H1 (cell line): ENCODE measurements around the gene QSOX2. TPM values are rescaled to one million over a fixed set of nuclear protein-coding genes. Genes with fewer than 3 reads are reported as not detected.

Source experiments
- CTCF ChIA-PET: fragments of 300-600 bp; sonication (Branson Sonifier 250); formaldehyde crosslinking; loops from one replicate; lab custom pipeline; 2021; ENCODE audit not compliant: partially characterized antibody; lab: Charles Lee
- POLR2A ChIA-PET: fragments of 300-600 bp; sonication (Branson Sonifier 250); formaldehyde crosslinking; loops from one replicate; lab custom pipeline; 2021; ENCODE audit warnings: inconsistent platforms; ENCODE audit not compliant: partially characterized antibody; lab: Charles Lee
- DNase-seq, 2 experiments: peaks; one replicate each; pipeline versions ENCODE4 v3.0.0 to v3.0.0-alpha.2; 2010 to 2022; ENCODE audit warnings: low spot score in 2 of 2, low read depth in 1 of 2, mixed read lengths in 1 of 2
- FAIRE-seq: peaks from 2 replicates; lab custom pipeline; 2011; peaks lifted over from hg19 to GRCh38; lab: Jason Lieb, UNC
- H2AFZ ChIP-seq: 2 replicates; pipeline ENCODE4 v1.8.1; 2012; ENCODE audit warnings: low read length, inconsistent platforms
- H2AK5ac ChIP-seq: 2 replicates; pipeline ENCODE4 v1.6.1; 2013; ENCODE audit warnings: low read depth, low read length
- H2BK120ac ChIP-seq: replicated peaks from 2 replicates; pipeline ENCODE3; 2013; ENCODE audit warnings: low read depth, low read length, inconsistent platforms
- H2BK12ac ChIP-seq: 2 replicates; pipeline ENCODE4 v1.6.1; 2013; ENCODE audit warnings: low read depth, low read length
- H2BK15ac ChIP-seq: 2 replicates; pipeline ENCODE4 v1.6.1; 2013; ENCODE audit warnings: low read length
- H2BK20ac ChIP-seq: 2 replicates; pipeline ENCODE4 v1.6.1; 2013; ENCODE audit warnings: low read length
- H2BK5ac ChIP-seq: 2 replicates; pipeline ENCODE4 v1.6.1; 2013; ENCODE audit warnings: low read depth, low read length
- H3K14ac ChIP-seq: 2 replicates; pipeline ENCODE4 v1.6.1; 2013; ENCODE audit warnings: inconsistent platforms; ENCODE audit not compliant: insufficient read length
- H3K18ac ChIP-seq: 2 replicates; pipeline ENCODE4 v1.6.1; 2013; ENCODE audit warnings: low read length; ENCODE audit errors: extremely low read depth
- H3K23ac ChIP-seq: 2 replicates; pipeline ENCODE4 v1.6.1; 2013; ENCODE audit warnings: inconsistent platforms; ENCODE audit not compliant: insufficient read length
- H3K23me2 ChIP-seq: 2 replicates; pipeline ENCODE4 v1.6.1; 2013; ENCODE audit warnings: low read depth, low read length
- H3K27ac ChIP-seq: 2 replicates; pipeline ENCODE4 v1.6.1; 2011; ENCODE audit warnings: low read depth, low read length, inconsistent platforms
- H3K27me3 ChIP-seq, 4 experiments: replicated peaks in 1 of 4; 1 replicate in 1 of 4; 2 replicates in 3 of 4; pipeline versions ENCODE4 v1.6.1 to v1.8.1; 2011 to 2013; ENCODE audit warnings: low read length in 3 of 4, mild to moderate bottlenecking in 3 of 4, inconsistent platforms in 2 of 4, mixed read lengths in 2 of 4, moderate library complexity in 1 of 4; ENCODE audit not compliant: control insufficient read depth in 3 of 4, insufficient read depth in 3 of 4; ENCODE audit errors: extremely low read depth in 1 of 4
- H3K36me3 ChIP-seq, 4 experiments: 2 replicates each; pipeline versions ENCODE4 v1.6.1 to v1.8.1; 2011 to 2013; ENCODE audit warnings: mild to moderate bottlenecking in 4 of 4, low read length in 3 of 4, moderate library complexity in 2 of 4, control low read depth in 1 of 4, inconsistent platforms in 1 of 4; ENCODE audit not compliant: insufficient read depth in 4 of 4, control insufficient read depth in 2 of 4
- H3K4ac ChIP-seq: replicated peaks from 2 replicates; pipeline ENCODE3; 2013; ENCODE audit warnings: low read length, low read depth, mixed read lengths, inconsistent platforms; ENCODE audit not compliant: insufficient read length
- H3K4me1 ChIP-seq, 4 experiments: replicated peaks in 1 of 4; 1 replicate in 1 of 4; 2 replicates in 3 of 4; pipeline versions ENCODE4 v1.6.1 to v1.8.1; 2011 to 2013; ENCODE audit warnings: low read length in 3 of 4, inconsistent platforms in 2 of 4, mixed read lengths in 1 of 4; ENCODE audit not compliant: insufficient read depth in 4 of 4, control insufficient read depth in 3 of 4
- H3K4me2 ChIP-seq, 2 experiments: 2 replicates each; pipeline versions ENCODE4 v1.6.1 to v1.8.1; 2011 to 2013; ENCODE audit warnings: low read depth in 2 of 2, low read length in 2 of 2, control low read depth in 1 of 2, inconsistent platforms in 1 of 2, mild to moderate bottlenecking in 1 of 2; ENCODE audit not compliant: insufficient read depth in 1 of 2
- H3K4me3 ChIP-seq, 4 experiments: fragments of 200-600, 300-600 bp in 1 of 4; sonication (generic), shearing (Covaris generic), sonication (Bioruptor Twin) in 1 of 4; 2 replicates each; pipeline versions ENCODE4 v1.5.1 to v1.8.1; 2011 to 2016; ENCODE audit warnings: low read length in 4 of 4, low read depth in 3 of 4, control low read depth in 2 of 4, inconsistent platforms in 2 of 4, mild to moderate bottlenecking in 2 of 4, mixed read lengths in 1 of 4, moderate library complexity in 1 of 4; ENCODE audit not compliant: insufficient read depth in 2 of 4; ENCODE audit errors: extremely low read depth in 1 of 4
- H3K56ac ChIP-seq: replicated peaks from 2 replicates; pipeline ENCODE3; 2013; ENCODE audit warnings: low read depth, mild to moderate bottlenecking, mixed read lengths, low read length, inconsistent platforms; ENCODE audit not compliant: insufficient read length
- H3K79me1 ChIP-seq: 2 replicates; pipeline ENCODE4 v1.6.1; 2013; ENCODE audit warnings: low read depth, low read length, control low read depth
- H3K79me2 ChIP-seq, 2 experiments: 2 replicates each; pipeline versions ENCODE4 v1.6.1 to v1.8.1; 2012 to 2013; ENCODE audit warnings: low read length in 2 of 2, mild to moderate bottlenecking in 2 of 2, inconsistent platforms in 1 of 2; ENCODE audit not compliant: insufficient read depth in 2 of 2, control insufficient read depth in 1 of 2
- H3K9ac ChIP-seq, 4 experiments: replicated peaks in 1 of 4; 1 replicate in 1 of 4; 2 replicates in 3 of 4; pipeline versions ENCODE4 v1.6.1 to v1.8.1; 2011 to 2013; ENCODE audit warnings: low read depth in 3 of 4, low read length in 3 of 4, control low read depth in 2 of 4, mild to moderate bottlenecking in 2 of 4, moderate library complexity in 2 of 4, inconsistent platforms in 1 of 4; ENCODE audit errors: extremely low read depth in 1 of 4
- H3K9me3 ChIP-seq, 2 experiments: 2 replicates each; pipeline versions ENCODE4 v1.6.1 to v1.8.1; 2012 to 2013; ENCODE audit warnings: mild to moderate bottlenecking in 2 of 2, moderate library complexity in 2 of 2, control low read depth in 1 of 2, inconsistent platforms in 1 of 2, low read depth in 1 of 2, low read length in 1 of 2, mixed read lengths in 1 of 2; ENCODE audit not compliant: insufficient read depth in 2 of 2
- H4K20me1 ChIP-seq, 2 experiments: replicated peaks in 1 of 2; 2 replicates each; pipeline versions ENCODE3 to v1.8.1; 2011 to 2013; ENCODE audit warnings: inconsistent platforms in 2 of 2, low read length in 2 of 2, mild to moderate bottlenecking in 1 of 2; ENCODE audit not compliant: insufficient read depth in 2 of 2, control insufficient read depth in 1 of 2
- H4K5ac ChIP-seq: 2 replicates; pipeline ENCODE4 v1.6.1; 2013; ENCODE audit warnings: low read length, low read depth, mixed read lengths, inconsistent platforms; ENCODE audit not compliant: insufficient read length
- H4K8ac ChIP-seq: 2 replicates; pipeline ENCODE4 v1.8.0; 2013; ENCODE audit warnings: mild to moderate bottlenecking, moderate library complexity, low read length, inconsistent platforms; ENCODE audit not compliant: insufficient read depth; ENCODE audit errors: extremely low read depth
- H4K91ac ChIP-seq: replicated peaks from 2 replicates; pipeline ENCODE3; 2013; ENCODE audit warnings: low read length, mixed read lengths, inconsistent platforms; ENCODE audit not compliant: insufficient read length
- WGBS, 2 experiments: shearing (Covaris generic) in 1 of 2; methylation state at CpG; one replicate each; pipeline versions ENCODE4 v1.1.6 to v1.1.7; 2013 to 2015; ENCODE audit warnings: low lambda C conversion rate in 2 of 2, mixed read lengths in 2 of 2, inconsistent platforms in 1 of 2, low coverage in 1 of 2, missing lambda C conversion rate in 1 of 2; ENCODE audit not compliant: insufficient replicate concordance in 2 of 2, insufficient coverage in 1 of 2, insufficient read length in 1 of 2; ENCODE audit errors: extremely low coverage in 1 of 2, missing lambda C conversion rate in 1 of 2; 5-methylcytosine and 5-hydroxymethylcytosine counted together
- polyA plus RNA-seq, 7 experiments: library from polyadenylated mRNA; depleted of rRNA in 3 of 7; stranded (reverse) in 5 of 7; unstranded in 2 of 7; fragments of >200 nt in 5 of 7; fragments of 200-250 nt in 2 of 7; gene quantifications; 1 replicate in 5 of 7; 2 replicates in 1 of 7; 4 replicates in 1 of 7; pipeline versions ENCODE4 v1.2.1 to v1.2.3, GENCODE V29; 2011 to 2013; ENCODE audit warnings: missing spikeins in 2 of 7, mixed read lengths in 2 of 7
- total RNA-seq: library from RNA; stranded (reverse); fragmentation: NEBNext Ultra II Directional; extraction: Animal tissue kit (Norgen Biotek cat#: 25700); gene quantifications from 2 replicates; pipeline ENCODE4 v1.2.1, GENCODE V29; 2021

QSOX2 gene
- total and polyA plus RNA-seq, 2 of the 8 experiments (the other 6 are each of a cell fraction or from before 2014, with no cell fraction given): 18.0 to 28.6 TPM

GRCh38 chr9:136218271-136218670 is 27.3 kb downstream of the QSOX2 start:
- H3K79me1 ChIP-seq: peaks cover 9% of the 10 kb centered on the region; the same call in 1 of the 2 replicates
- H3K27me3 ChIP-seq: no peaks in the 10 kb centered on the region
- H3K23me2 ChIP-seq: no peaks in the 10 kb centered on the region
- H2BK15ac ChIP-seq: no peak overlapping the region
- no peak overlapping the region for H3K4me3 ChIP-seq
- H4K20me1 ChIP-seq: peaks cover 7 to 19% of the 10 kb centered on the region in 2 experiments
- H3K36me3 ChIP-seq: peaks cover 0 to 18% (median 11%) of the 10 kb centered on the region in 4 experiments; a peak in 6 of 8 replicates
- H3K4me1 ChIP-seq: peaks cover 0 to 2% (median 0%) of the 10 kb centered on the region in 4 experiments; a peak in 2 of 7 replicates
- H4K5ac ChIP-seq: no peak overlapping the region
- no peak overlapping the region for H2AFZ ChIP-seq
- ChIA-PET CTCF (interaction anchor here (0.9 to 5.1 kb wide), 16 partner anchors 8 to 293 kb away, joined by 3 to 52 read pairs (median 5); partner anchors contain the start of gene LHX3), POLR2A (interaction anchor here (1.2 to 4.5 kb wide), 2 partner anchors 10 to 13 kb away, joined by 3 to 17 read pairs; partner anchors contain the start of gene LHX3)
- H2BK20ac ChIP-seq: no peak overlapping the region
- H2BK5ac ChIP-seq: no peak overlapping the region
- H3K4me2 ChIP-seq: no peak overlapping the region
- no peak overlapping the region for H2BK12ac ChIP-seq
- no peak overlapping the region for H3K4ac ChIP-seq
- peaks cover 0 to 9% of the 10 kb centered on the region in 2 experiments; a peak in 1 of 4 replicates for H3K79me2 ChIP-seq
- WGBS, 2 experiments: 90% methylated on average over 15 of the region's 16 CpGs; no CpG with 5 or more reads in 1 of the 2 experiments
- no peak overlapping the region for H4K91ac ChIP-seq
- peaks cover 0 to 4% of the 10 kb centered on the region in 2 experiments; a peak in 1 of 4 replicates for H3K9me3 ChIP-seq
- H2AK5ac ChIP-seq: no peak overlapping the region
- FAIRE-seq (no peak), DNase-seq (no peak)
- no peak overlapping the region for H3K9ac ChIP-seq
- no peak overlapping the region for H3K18ac ChIP-seq
- no peak overlapping the region for H2BK120ac ChIP-seq
- H3K27ac ChIP-seq: no peak overlapping the region
- no peak overlapping the region for H3K23ac ChIP-seq
- no peak overlapping the region for H4K8ac ChIP-seq
- no peak overlapping the region for H3K14ac ChIP-seq
- H3K56ac ChIP-seq: no peak overlapping the region
